Liver (tissue), 9 donors: Measurements from ENCODE around the gene TTYH2. TPM values are rescaled to one million over a fixed set of nuclear protein-coding genes. Genes with fewer than 3 reads are reported as not detected.

Experiments
- DNase-seq: peaks from one replicate; pipeline ENCODE4 v3.0.0-alpha.2; 2017; ENCODE audit warnings: low spot score
- H3K27ac ChIP-seq, 2 donors: one replicate each; pipeline ENCODE4 v1.7.0; 2013; ENCODE audit warnings: inconsistent platforms in 2 of 2, low read length in 2 of 2, control low read depth in 1 of 2, low read depth in 1 of 2, mild to moderate bottlenecking in 1 of 2
- H3K27me3 ChIP-seq, 4 donors: one replicate each; pipeline versions ENCODE4 v1.6.1 to v1.7.0; 2013; ENCODE audit warnings: low read length in 3 of 4, inconsistent platforms in 1 of 4, mild to moderate bottlenecking in 1 of 4, moderate library complexity in 1 of 4; ENCODE audit not compliant: control insufficient read depth in 4 of 4, insufficient read depth in 4 of 4
- H3K36me3 ChIP-seq, 4 donors: one replicate each; pipeline versions ENCODE4 v1.6.1 to v1.7.0; 2013; ENCODE audit warnings: low read length in 3 of 4, mild to moderate bottlenecking in 3 of 4, low read depth in 1 of 4, moderate library complexity in 1 of 4; ENCODE audit not compliant: control insufficient read depth in 4 of 4, insufficient read depth in 3 of 4
- H3K4me1 ChIP-seq, 4 donors: one replicate each; pipeline versions ENCODE4 v1.6.1 to v1.7.0; 2013; ENCODE audit warnings: low read length in 3 of 4, mild to moderate bottlenecking in 3 of 4, moderate library complexity in 1 of 4; ENCODE audit not compliant: control insufficient read depth in 4 of 4, insufficient read depth in 4 of 4
- H3K4me3 ChIP-seq, 3 donors: one replicate each; pipeline versions ENCODE4 v1.6.1 to v1.7.0; 2013; ENCODE audit warnings: low read length in 3 of 3, control low read depth in 1 of 3, low read depth in 1 of 3, mild to moderate bottlenecking in 1 of 3
- H3K9ac ChIP-seq, 2 donors: one replicate each; pipeline ENCODE4 v1.7.0; 2013; ENCODE audit warnings: low read length in 2 of 2, mild to moderate bottlenecking in 2 of 2, moderate library complexity in 2 of 2, control low read depth in 1 of 2, low read depth in 1 of 2
- H3K9me3 ChIP-seq, 4 donors: one replicate each; pipeline versions ENCODE4 v1.6.1 to v1.7.0; 2013; ENCODE audit warnings: low read length in 3 of 4; ENCODE audit not compliant: control insufficient read depth in 4 of 4
- ATF3 ChIP-seq: IDR thresholded peaks from 2 replicates; pipeline ENCODE4 v1.6.1; 2016; ENCODE audit warnings: antibody characterized with exemption
- CTCF ChIP-seq: fragments of 150-350 bp; IDR thresholded peaks from 2 replicates; pipeline ENCODE4 v1.5.1; 2017; ENCODE audit warnings: improper control_type of control experiment, low read depth, low read length; ENCODE audit not compliant: missing input control
- FOXA1 ChIP-seq: IDR thresholded peaks from 2 replicates; pipeline ENCODE4 v1.6.1; 2016; ENCODE audit warnings: antibody characterized with exemption
- FOXA2 ChIP-seq: IDR thresholded peaks from 2 replicates; pipeline ENCODE4 v1.6.1; 2016; ENCODE audit warnings: antibody characterized with exemption
- GABPA ChIP-seq, 2 donors: IDR thresholded peaks in 1 of 2; conservative IDR thresholded peaks in 1 of 2; 2 replicates each; pipeline ENCODE4 v1.6.1; 2016; ENCODE audit warnings: antibody characterized with exemption in 2 of 2, mild to moderate bottlenecking in 1 of 2, moderate library complexity in 1 of 2
- HNF4A ChIP-seq, 2 donors: conservative IDR thresholded peaks; 2 replicates each; pipeline ENCODE4 v1.6.1; 2016; ENCODE audit warnings: antibody characterized with exemption in 2 of 2, mild to moderate bottlenecking in 2 of 2
- HNF4G ChIP-seq: IDR thresholded peaks from 2 replicates; pipeline ENCODE4 v1.6.1; 2016; ENCODE audit warnings: antibody characterized with exemption
- MAX ChIP-seq: IDR thresholded peaks from 2 replicates; pipeline ENCODE4 v1.6.1; 2016; ENCODE audit warnings: antibody characterized with exemption
- NR2F2 ChIP-seq: IDR thresholded peaks from 2 replicates; pipeline ENCODE4 v1.6.1; 2016; ENCODE audit warnings: antibody characterized with exemption
- RAD21 ChIP-seq, 2 donors: IDR thresholded peaks; 2 replicates each; pipeline ENCODE4 v1.6.1; 2016; ENCODE audit warnings: antibody characterized with exemption in 2 of 2, mild to moderate bottlenecking in 2 of 2
- REST ChIP-seq: IDR thresholded peaks from 2 replicates; pipeline ENCODE4 v1.6.1; 2016; ENCODE audit warnings: antibody characterized with exemption, mild to moderate bottlenecking
- RXRA ChIP-seq, 2 donors: IDR thresholded peaks; 2 replicates each; pipeline ENCODE4 v1.6.1; 2017 to 2018; ENCODE audit warnings: antibody characterized with exemption in 2 of 2, mild to moderate bottlenecking in 1 of 2
- SP1 ChIP-seq: IDR thresholded peaks from 2 replicates; pipeline ENCODE4 v1.6.1; 2018; ENCODE audit warnings: antibody characterized with exemption, mild to moderate bottlenecking
- TAF1 ChIP-seq: conservative IDR thresholded peaks from 2 replicates; pipeline ENCODE4 v1.6.1; 2016; ENCODE audit warnings: antibody characterized with exemption, mild to moderate bottlenecking
- YY1 ChIP-seq: IDR thresholded peaks from 2 replicates; pipeline ENCODE4 v1.6.1; 2016; ENCODE audit warnings: antibody characterized with exemption, mild to moderate bottlenecking
- ZBTB33 ChIP-seq: IDR thresholded peaks from 2 replicates; pipeline ENCODE4 v1.6.1; 2016; ENCODE audit warnings: antibody characterized with exemption
- WGBS: extraction: QIAGEN DNeasy Blood & Tissue Kit; methylation state at CpG from one replicate; pipeline ENCODE4 v1.1.7; 2013; 5-methylcytosine and 5-hydroxymethylcytosine counted together
- polyA plus RNA-seq, 2 donors: library from polyadenylated mRNA; stranded (reverse) in 1 of 2; unstranded in 1 of 2; fragments of 200-250 nt in 1 of 2; fragments of >200 nt in 1 of 2; fragmentation: Nextera tagmentation in 1 of 2; extraction: Ambion mirVana in 1 of 2; gene quantifications; one replicate each; pipeline versions ENCODE4 v1.2.1 to v1.2.3, GENCODE V29; 2013 to 2015
- total RNA-seq, 2 donors: library from RNA; depleted of rRNA; stranded (reverse); fragments of >200 nt; gene quantifications; one replicate each; pipeline ENCODE4 v1.2.3, GENCODE V29; 2014
- donor health status: healthy.
- donor health status: healthy.
- donor health status: healthy.
- donor health status: healthy.
- donor health status: healthy.

The TTYH2 gene
- total and polyA plus RNA-seq, 4 donors = 0.40 to 2.4 (median 0.99) TPM

- Histone ChIP-seq H3K9me3 (no peaks in the 10 kb centered on the region), H3K4me3 (no peak overlapping the region), H3K4me1 (peaks cover 8 to 21% (median 14%) of the 10 kb centered on the region in 4 donors), H3K27ac (no peak overlapping the region), H3K36me3 (peaks cover 8 to 38% (median 30%) of the 10 kb centered on the region in 4 donors), H3K27me3 (peaks cover 0 to 3% (median 0%) of the 10 kb centered on the region in 4 donors), H3K9ac (no peak overlapping the region)
- 89% methylated on average over 3 of the region's 3 CpGs for WGBS
- no peak for DNase-seq
- TF ChIP-seq NR2F2 (no peak), RXRA (IDR thresholded peaks at IDR 0.05) (no peak), MAX (no peak), FOXA1 (no peak), FOXA2 (no peak), CTCF (no peak), RAD21 (IDR thresholded peaks at IDR 0.05) (no peak), GABPA (IDR thresholded peaks at IDR 0.05 in 1 of 2, conservative IDR thresholded peaks at IDR 0.05 in 1 of 2) (no peak), REST (no peak), TAF1 (no peak), HNF4G (no peak), ATF3 (no peak), ZBTB33 (no peak), SP1 (no peak), HNF4A (conservative IDR thresholded peaks at IDR 0.05) (no peak)
These were observed 8.1 kb upstream of the TTYH2 start for GRCh38 chr17:74205274-74205673.

GRCh38 chr17:74206332-74206818 is 7.0 kb upstream of the TTYH2 start:
- H3K9me3 ChIP-seq = no peaks in the 10 kb centered on the region
- 80% methylated on average over 5 of the region's 5 CpGs for WGBS
- H3K9ac ChIP-seq = no peak overlapping the region
- peaks cover 8 to 26% (median 16%) of the 10 kb centered on the region in 4 donors for H3K4me1 ChIP-seq
- H3K36me3 ChIP-seq = peaks cover 8 to 38% (median 30%) of the 10 kb centered on the region in 4 donors
- no peak for DNase-seq
- H3K27ac ChIP-seq = no peak overlapping the region
- H3K27me3 ChIP-seq = peaks cover 0 to 2% (median 0%) of the 10 kb centered on the region in 4 donors
- H3K4me3 ChIP-seq = no peak overlapping the region
- TF ChIP-seq YY1 (no peak), HNF4A (conservative IDR thresholded peaks at IDR 0.05) (no peak), RAD21 (IDR thresholded peaks at IDR 0.05) (no peak), FOXA2 (no peak), NR2F2 (no peak), CTCF (no peak), ZBTB33 (no peak), TAF1 (no peak), HNF4G (no peak), SP1 (no peak), GABPA (IDR thresholded peaks at IDR 0.05 in 1 of 2, conservative IDR thresholded peaks at IDR 0.05 in 1 of 2) (no peak)
